BLaER1 treated with 17β-estradiol and CSF1 and Interleukin-3, amounts not matched to agents 10 nM and 100 nM (cell line): ENCODE results near the gene DNAI4.

Experiments
- H3K27ac ChIP-seq, 11 experiments: shearing (Covaris generic); formaldehyde crosslinking; 2 replicates each; pipeline ENCODE4 v1.8.1; 2022
- H3K27me3 ChIP-seq, 11 experiments: shearing (Covaris generic); formaldehyde crosslinking; 2 replicates each; pipeline ENCODE4 v1.8.1; 2022
- H3K36me3 ChIP-seq, 11 experiments: shearing (Covaris generic); formaldehyde crosslinking; 2 replicates each; pipeline ENCODE4 v1.8.1; 2022
- H3K4me1 ChIP-seq, 10 experiments: shearing (Covaris generic); formaldehyde crosslinking; 2 replicates each; pipeline ENCODE4 v1.8.1; 2022
- H3K4me2 ChIP-seq, 11 experiments: shearing (Covaris generic); formaldehyde crosslinking; 2 replicates each; pipeline ENCODE4 v1.8.1; 2022
- H3K4me3 ChIP-seq, 10 experiments: shearing (Covaris generic); formaldehyde crosslinking; 2 replicates each; pipeline ENCODE4 v1.8.1; 2022
- H3K9ac ChIP-seq, 11 experiments: shearing (Covaris generic); formaldehyde crosslinking; 2 replicates each; pipeline ENCODE4 v1.8.1; 2022
- H3K9me3 ChIP-seq, 11 experiments: shearing (Covaris generic); formaldehyde crosslinking; replicated peaks in 1 of 11; 2 replicates each; pipeline ENCODE4 v1.8.1; 2022
- H4K20me1 ChIP-seq, 11 experiments: shearing (Covaris generic); formaldehyde crosslinking; 2 replicates each; pipeline ENCODE4 v1.8.1; 2022
- Cebpa-rat ChIP-seq, 11 experiments: shearing (Covaris generic); IDR thresholded peaks; 2 replicates each; pipeline ENCODE4 v1.8.1; 2022

Gene DNAI4

DNA sequence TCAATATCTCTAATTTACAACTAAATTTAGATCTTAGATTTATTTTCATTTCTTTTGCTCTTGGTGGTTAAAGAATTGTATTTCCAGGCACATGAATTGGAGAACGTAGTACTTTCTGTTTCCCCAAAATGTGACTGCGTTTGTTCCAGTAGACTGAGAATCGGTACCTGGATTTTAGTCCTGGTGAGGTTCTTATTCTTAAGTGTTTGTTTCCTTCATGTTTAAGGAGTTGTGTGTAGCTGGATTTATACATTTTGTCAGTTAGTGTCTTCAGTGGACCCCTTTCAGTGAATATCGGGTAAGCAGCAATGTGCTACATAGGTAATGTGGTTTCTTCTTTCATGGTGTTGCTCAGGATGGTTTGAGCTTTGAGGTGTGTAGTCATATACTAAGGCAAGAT is 6.9 kb upstream of the DNAI4 start:
- Histone ChIP-seq H3K4me1 (peaks cover 33 to 73% (median 58%) of the 10 kb centered on the region in 10 experiments), H4K20me1 (peaks cover 17 to 84% (median 55%) of the 10 kb centered on the region in 11 experiments; a peak in 19 of 22 replicates), H3K9ac (peak overlapping the region; percentile 86 to 98 (median 96)), H3K4me2 (peak overlapping the region; percentile 78 to 97 (median 92)), H3K27me3 (no peaks in the 10 kb centered on the region), H3K27ac (peak overlapping the region; percentile 89 to 99 (median 96)), H3K9me3 (no peaks in the 10 kb centered on the region; a peak in 1 of 22 replicates), H3K36me3 (peaks cover 0 to 26% (median 6%) of the 10 kb centered on the region in 11 experiments; a peak in 10 of 22 replicates), H3K4me3 (peak overlapping the region; percentile 77 to 97 (median 88))
- TF ChIP-seq Cebpa-rat (IDR thresholded peaks at IDR 0.05): no peak

DNA sequence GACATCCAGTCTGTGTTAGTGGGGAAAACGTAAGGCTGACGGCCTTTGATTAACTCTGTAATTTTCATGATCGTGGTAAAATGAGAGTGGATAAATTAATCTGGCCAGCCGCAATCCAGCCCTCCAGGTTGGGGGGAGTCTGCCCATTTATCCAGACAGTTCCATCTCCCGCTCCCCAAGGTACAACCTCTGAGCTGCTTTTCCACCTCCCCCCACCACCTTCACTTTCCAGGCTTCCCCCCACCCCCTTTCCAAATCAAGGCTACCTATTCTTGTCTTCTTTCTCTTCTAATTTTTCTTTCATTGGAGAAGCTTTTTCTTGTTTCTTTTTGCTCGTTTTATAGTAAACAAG is 6.1 kb upstream of the DNAI4 start:
- H4K20me1 ChIP-seq: peaks cover 13 to 84% (median 49%) of the 10 kb centered on the region in 11 experiments; a peak in 19 of 22 replicates
- peak overlapping the region; percentile 86 to 98 (median 96) for H3K9ac ChIP-seq
- H3K9me3 ChIP-seq: no peaks in the 10 kb centered on the region
- peak overlapping the region; percentile 78 to 97 (median 92) for H3K4me2 ChIP-seq
- TF ChIP-seq Cebpa-rat (IDR thresholded peaks at IDR 0.05): no peak
- peaks cover 37 to 80% (median 66%) of the 10 kb centered on the region in 10 experiments for H3K4me1 ChIP-seq
- H3K4me3 ChIP-seq: peak overlapping the region; percentile 77 to 97 (median 88)
- H3K27me3 ChIP-seq: no peaks in the 10 kb centered on the region
- peaks cover 0 to 19% (median 0%) of the 10 kb centered on the region in 11 experiments; a peak in 5 of 22 replicates for H3K36me3 ChIP-seq
- peak overlapping the region; percentile 89 to 99 (median 96) for H3K27ac ChIP-seq

DNA sequence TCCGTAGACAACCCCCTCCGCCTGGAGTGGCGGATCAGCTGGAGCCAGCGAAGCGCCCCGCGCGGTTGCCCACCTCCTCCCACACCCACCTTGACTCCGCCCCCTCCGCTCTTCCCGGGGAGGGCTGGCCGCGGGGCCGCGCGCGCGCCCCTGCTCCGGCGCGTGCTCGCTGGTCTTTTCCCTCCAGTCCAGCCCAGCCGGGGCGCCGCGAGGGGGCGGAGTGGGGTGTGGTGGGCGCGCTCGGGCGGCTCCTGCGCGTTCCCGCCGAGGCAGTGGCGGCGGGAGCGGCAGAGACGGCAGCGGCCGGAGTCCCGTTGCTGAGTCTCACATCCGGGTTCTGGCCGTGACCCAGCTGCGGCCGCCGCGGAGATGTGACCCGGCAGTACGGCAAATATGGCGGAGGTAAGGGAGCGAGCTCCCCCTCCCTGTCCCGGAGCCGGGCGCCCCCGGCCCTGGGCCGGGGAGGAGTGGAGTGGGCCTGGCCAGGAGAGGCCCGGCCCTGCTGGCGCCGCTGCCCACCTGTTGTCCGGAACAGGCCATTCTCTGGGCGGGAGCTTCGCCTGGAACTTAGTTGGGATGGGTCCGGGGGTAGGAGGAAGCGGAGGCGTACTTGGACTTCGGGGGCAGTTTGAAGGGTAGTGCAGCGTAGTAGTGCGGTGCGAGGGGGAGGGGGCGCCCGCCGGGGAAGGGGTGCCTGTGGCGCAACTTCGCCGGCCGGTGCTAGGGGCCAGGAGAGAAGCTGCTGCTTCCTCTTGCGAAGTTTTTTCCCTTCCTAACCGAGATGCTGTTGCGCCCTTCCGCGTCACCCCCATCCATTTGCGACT is 5.6 kb upstream of the DNAI4 start:
- Histone ChIP-seq H3K27ac (peak overlapping the region; percentile 89 to 99 (median 96)), H3K4me1 (peaks cover 39 to 81% (median 67%) of the 10 kb centered on the region in 10 experiments), H3K9me3 (no peaks in the 10 kb centered on the region), H3K9ac (peak overlapping the region; percentile 86 to 98 (median 96)), H4K20me1 (peaks cover 13 to 83% (median 47%) of the 10 kb centered on the region in 11 experiments; a peak in 19 of 22 replicates), H3K4me2 (peak overlapping the region; percentile 78 to 97 (median 92)), H3K4me3 (peak overlapping the region; percentile 77 to 97 (median 88)), H3K27me3 (no peaks in the 10 kb centered on the region), H3K36me3 (peaks cover 0 to 19% (median 0%) of the 10 kb centered on the region in 11 experiments; a peak in 4 of 22 replicates)
- peak in 9 of 11 experiments; percentile 58 to 92 (median 78); a peak in 16 of 22 replicates for TF ChIP-seq Cebpa-rat (IDR thresholded peaks at IDR 0.05)

DNA sequence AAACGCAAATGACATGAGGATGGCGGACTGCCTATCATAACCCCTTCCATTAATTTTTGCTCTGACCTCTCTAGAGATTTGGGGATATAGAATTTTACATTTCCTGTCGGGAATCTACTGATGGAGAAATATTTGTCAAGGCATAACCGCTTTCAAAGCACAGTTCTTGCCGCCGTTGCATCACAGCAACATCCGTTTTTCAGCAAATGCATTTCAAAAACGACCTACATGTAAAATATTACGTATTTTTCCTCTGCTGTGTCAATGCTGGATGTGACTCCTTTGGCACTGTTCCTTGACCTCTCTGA is 5.0 kb upstream of the DNAI4 start:
- H3K4me3 ChIP-seq: peak overlapping the region; percentile 77 to 97 (median 88)
- H4K20me1 ChIP-seq: peaks cover 13 to 77% (median 42%) of the 10 kb centered on the region in 11 experiments; a peak in 19 of 22 replicates
- peak in 9 of 11 experiments; percentile 29 to 83 (median 57); a peak in 10 of 22 replicates for TF ChIP-seq Cebpa-rat (IDR thresholded peaks at IDR 0.05)
- H3K4me2 ChIP-seq: peak overlapping the region; percentile 78 to 95 (median 90)
- H3K9me3 ChIP-seq: no peaks in the 10 kb centered on the region
- peak overlapping the region; percentile 89 to 99 (median 96) for H3K27ac ChIP-seq
- peaks cover 0 to 19% (median 0%) of the 10 kb centered on the region in 11 experiments; a peak in 4 of 22 replicates for H3K36me3 ChIP-seq
- peak overlapping the region; percentile 86 to 98 (median 96) for H3K9ac ChIP-seq
- H3K27me3 ChIP-seq: no peaks in the 10 kb centered on the region
- peaks cover 37 to 75% (median 62%) of the 10 kb centered on the region in 10 experiments for H3K4me1 ChIP-seq

DNA sequence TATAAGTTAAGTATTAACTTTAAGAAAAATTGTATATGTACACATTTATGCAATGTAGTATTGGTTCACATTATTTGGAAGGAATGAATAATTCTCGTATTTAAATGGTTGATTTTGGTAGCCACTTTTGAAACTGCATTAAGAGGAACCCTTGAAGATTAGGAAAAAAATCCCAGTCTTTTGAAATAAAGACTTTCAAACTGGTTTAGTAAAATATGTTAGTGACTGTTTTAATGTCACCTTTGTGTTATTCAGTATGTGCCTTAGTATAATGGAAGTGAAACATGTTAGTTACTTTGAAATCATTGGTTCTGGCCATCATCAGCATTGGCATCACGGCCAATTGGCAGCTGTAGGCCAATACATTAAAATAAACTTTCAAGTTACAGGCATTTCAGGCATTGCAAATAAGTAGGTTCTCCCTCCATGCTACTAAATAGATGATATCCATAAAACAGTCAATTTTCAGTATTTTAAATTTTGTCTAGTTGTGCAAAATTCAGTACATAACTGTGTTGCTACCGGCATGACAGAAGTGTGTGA is 4.6 kb upstream of the DNAI4 start:
- peaks cover 0 to 19% (median 0%) of the 10 kb centered on the region in 11 experiments; a peak in 4 of 22 replicates for H3K36me3 ChIP-seq
- no peak for TF ChIP-seq Cebpa-rat (IDR thresholded peaks at IDR 0.05)
- H3K4me3 ChIP-seq: peak overlapping the region; percentile 77 to 97 (median 88); a peak in 19 of 20 replicates
- H3K27me3 ChIP-seq: no peaks in the 10 kb centered on the region
- peak overlapping the region in 10 of 11 experiments; percentile 86 to 98 (median 96); a peak in 18 of 22 replicates for H3K9ac ChIP-seq
- H3K4me2 ChIP-seq: peak overlapping the region; percentile 78 to 95 (median 90)
- peaks cover 34 to 72% (median 58%) of the 10 kb centered on the region in 10 experiments for H3K4me1 ChIP-seq
- peaks cover 9 to 73% (median 37%) of the 10 kb centered on the region in 11 experiments; a peak in 18 of 22 replicates for H4K20me1 ChIP-seq
- no peaks in the 10 kb centered on the region for H3K9me3 ChIP-seq
- peak overlapping the region; percentile 89 to 99 (median 96); a peak in 21 of 22 replicates for H3K27ac ChIP-seq

DNA sequence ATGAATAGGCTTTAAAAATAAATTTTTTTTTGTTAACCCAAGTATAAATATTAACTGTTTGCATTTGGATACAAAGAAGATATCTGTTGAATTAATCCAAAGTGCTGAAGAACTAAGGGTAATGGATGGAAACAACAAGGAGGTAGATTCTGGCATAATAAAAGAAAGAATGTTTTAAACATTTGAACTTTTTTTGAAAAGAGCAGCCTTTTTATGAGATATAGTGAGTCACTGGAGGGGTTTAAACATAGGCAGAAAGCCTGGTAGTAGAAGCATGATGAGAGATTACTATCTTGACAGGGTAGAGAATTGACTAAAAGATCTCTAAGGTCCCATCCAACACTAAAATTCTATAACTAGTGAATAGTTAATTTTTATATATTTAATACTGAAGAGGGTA is 2.9 kb upstream of the DNAI4 start:
- Histone ChIP-seq H3K9ac (peak overlapping the region in 1 of 11 experiments; percentile 95; a peak in 2 of 22 replicates), H3K27ac (no peak overlapping the region; a peak in 1 of 22 replicates), H3K4me2 (peak overlapping the region in 5 of 11 experiments; percentile 82 to 95 (median 94); a peak in 7 of 22 replicates), H3K4me3 (no peak overlapping the region), H3K27me3 (no peaks in the 10 kb centered on the region), H3K9me3 (no peaks in the 10 kb centered on the region), H4K20me1 (peaks cover 4 to 56% (median 21%) of the 10 kb centered on the region in 11 experiments; a peak in 17 of 22 replicates), H3K4me1 (peaks cover 42 to 70% (median 56%) of the 10 kb centered on the region in 10 experiments), H3K36me3 (peaks cover 0 to 19% (median 0%) of the 10 kb centered on the region in 11 experiments; a peak in 4 of 22 replicates)
- no peak for TF ChIP-seq Cebpa-rat (IDR thresholded peaks at IDR 0.05)

DNA sequence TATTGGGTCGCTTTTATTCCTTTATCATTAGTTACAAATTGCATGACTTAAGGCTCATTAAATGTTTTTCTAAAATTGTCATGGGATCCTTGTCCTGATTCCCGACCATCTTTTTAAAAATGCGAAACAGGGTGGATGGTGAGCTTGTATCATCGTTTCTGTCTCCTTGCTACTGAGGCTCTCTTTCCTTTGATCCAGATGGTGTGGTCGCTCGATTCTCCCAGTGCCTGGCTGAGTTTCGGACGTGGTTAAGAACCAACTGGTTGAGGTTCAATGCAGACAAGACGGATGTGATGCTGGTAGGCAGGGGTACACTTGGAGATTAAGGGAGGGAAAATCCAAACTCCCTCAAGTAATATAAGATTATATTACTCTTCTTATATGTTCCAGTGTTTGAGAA is 1.3 kb upstream of the DNAI4 start:
- Histone ChIP-seq H3K36me3 (peaks cover 0 to 19% (median 0%) of the 10 kb centered on the region in 11 experiments; a peak in 4 of 22 replicates), H4K20me1 (peaks cover 0 to 42% (median 7%) of the 10 kb centered on the region in 11 experiments; a peak in 8 of 22 replicates), H3K4me1 (peaks cover 39 to 61% (median 50%) of the 10 kb centered on the region in 10 experiments), H3K9me3 (no peaks in the 10 kb centered on the region), H3K27ac (peak overlapping the region; percentile 3 to 97 (median 93); a peak in 20 of 22 replicates), H3K4me2 (peak overlapping the region; percentile 82 to 95 (median 91)), H3K27me3 (no peaks in the 10 kb centered on the region), H3K4me3 (peak overlapping the region; percentile 70 to 93 (median 86)), H3K9ac (peak overlapping the region; percentile 78 to 97 (median 88))
- no peak for TF ChIP-seq Cebpa-rat (IDR thresholded peaks at IDR 0.05)

DNA sequence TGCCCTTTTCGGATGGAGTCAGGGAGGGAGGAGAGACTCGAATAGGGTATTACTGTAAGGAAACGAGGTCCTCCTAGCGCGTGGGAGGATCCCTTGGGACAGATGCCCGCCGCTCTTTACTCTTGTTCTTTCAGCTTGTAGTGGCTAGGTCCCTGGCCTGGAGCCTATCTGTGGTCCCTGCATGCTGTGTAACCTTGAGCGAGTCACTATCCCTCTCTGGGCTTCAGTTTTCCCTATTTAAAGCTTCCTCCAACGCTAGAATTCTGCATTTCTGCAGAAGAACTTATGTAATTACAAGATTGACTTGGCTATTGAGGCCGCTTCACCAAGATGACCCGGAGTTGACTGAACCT is 878 bp upstream of the DNAI4 start:
- Histone ChIP-seq H3K9me3 (peaks cover 0 to 2% (median under 1%) of the 10 kb centered on the region in 11 experiments; a peak in 17 of 22 replicates), H3K27me3 (no peaks in the 10 kb centered on the region), H3K36me3 (peaks cover 0 to 20% (median under 1%) of the 10 kb centered on the region in 11 experiments; a peak in 13 of 22 replicates), H3K9ac (peak overlapping the region; percentile 78 to 97 (median 88)), H4K20me1 (peaks cover 0 to 42% (median 7%) of the 10 kb centered on the region in 11 experiments; a peak in 8 of 22 replicates), H3K27ac (peak overlapping the region; percentile 3 to 97 (median 93); a peak in 21 of 22 replicates), H3K4me3 (peak overlapping the region; percentile 70 to 93 (median 86)), H3K4me1 (peaks cover 39 to 65% (median 52%) of the 10 kb centered on the region in 10 experiments), H3K4me2 (peak overlapping the region; percentile 82 to 95 (median 91))
- TF ChIP-seq Cebpa-rat (IDR thresholded peaks at IDR 0.05): no peak
